ENCODE results near the gene ZBTB11. TPM values are rescaled to one million over a fixed set of nuclear protein-coding genes. Genes with fewer than 3 reads are reported as not detected.
"Not testable (repeated sequence)": the region's sequence is repeated elsewhere in the genome, so short reads cannot be mapped to it uniquely, and the experiment has no call there.

The ZBTB11 gene
- total RNA-seq, 2 donors from 2014 or later: 27.7 to 35.8 TPM

DNA sequence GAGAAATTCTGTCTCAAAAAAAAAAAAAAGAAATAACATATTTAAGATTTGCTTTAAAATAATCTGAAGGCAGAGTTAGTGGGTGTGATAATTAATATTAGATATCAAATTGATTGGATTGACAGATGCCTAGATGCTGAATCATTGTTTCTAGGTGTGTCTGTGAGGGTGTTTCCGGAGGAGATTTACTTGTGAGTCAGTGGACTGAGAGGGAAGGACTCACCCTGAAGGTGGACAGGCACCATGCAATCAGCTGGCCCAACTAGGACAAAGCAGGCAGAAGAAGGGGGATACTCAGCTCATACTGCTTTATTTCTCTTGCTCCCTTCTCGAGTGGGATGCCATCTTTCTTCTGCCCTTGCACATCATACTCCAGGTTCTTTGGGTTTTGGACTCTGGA lies 26.2 kb upstream of the ZBTB11 start:
- no peaks in the 10 kb centered on the region for H3K27me3 Mint-ChIP-seq
- no peaks in the 10 kb centered on the region for H3K4me1 Mint-ChIP-seq (ENCODE audit: low read depth in 2 of 2)
- H3K36me3 Mint-ChIP-seq: no peaks in the 10 kb centered on the region
- DNase-seq (ENCODE audit: low spot score): no peak
- ATAC-seq: no peak
- H3K4me3 Mint-ChIP-seq: no peak overlapping the region
- no peak overlapping the region for H3K27ac Mint-ChIP-seq
- H3K9me3 Mint-ChIP-seq: no peaks in the 10 kb centered on the region

- ATAC-seq: no peak
- H3K4me3 Mint-ChIP-seq: no peak overlapping the region
- no peaks in the 10 kb centered on the region for H3K9me3 Mint-ChIP-seq
- no peak overlapping the region for H3K27ac Mint-ChIP-seq
- H3K27me3 Mint-ChIP-seq: no peaks in the 10 kb centered on the region
- no peaks in the 10 kb centered on the region for H3K4me1 Mint-ChIP-seq (ENCODE audit: low read depth in 2 of 2)
- no peak for DNase-seq (ENCODE audit: low spot score)
- no peaks in the 10 kb centered on the region for H3K36me3 Mint-ChIP-seq
Measured at GRCh38 chr3:101702726-101703125, 25.8 kb upstream of the ZBTB11 start.

GRCh38 chr3:101701696-101702634 lies 25.0 kb upstream of the ZBTB11 start:
- no peak for ATAC-seq
- no peaks in the 10 kb centered on the region for H3K4me1 Mint-ChIP-seq (ENCODE audit: low read depth in 2 of 2)
- no peak overlapping the region for H3K4me3 Mint-ChIP-seq
- no peaks in the 10 kb centered on the region for H3K36me3 Mint-ChIP-seq
- no peak overlapping the region for H3K27ac Mint-ChIP-seq
- no peaks in the 10 kb centered on the region for H3K9me3 Mint-ChIP-seq
- no peak for DNase-seq (ENCODE audit: low spot score)
- no peaks in the 10 kb centered on the region for H3K27me3 Mint-ChIP-seq

GRCh38 chr3:101695779-101696372 lies 18.9 kb upstream of the ZBTB11 start:
- no peak overlapping the region for H3K27ac Mint-ChIP-seq
- ATAC-seq: no peak
- H3K4me1 Mint-ChIP-seq (ENCODE audit: low read depth in 2 of 2): no peaks in the 10 kb centered on the region
- no peaks in the 10 kb centered on the region for H3K36me3 Mint-ChIP-seq
- no peak overlapping the region for H3K4me3 Mint-ChIP-seq
- DNase-seq (ENCODE audit: low spot score): no peak
- no peaks in the 10 kb centered on the region for H3K9me3 Mint-ChIP-seq
- no peaks in the 10 kb centered on the region for H3K27me3 Mint-ChIP-seq

GRCh38 chr3:101694836-101695235 lies 17.9 kb upstream of the ZBTB11 start:
- H3K4me1 Mint-ChIP-seq (ENCODE audit: low read depth in 2 of 2); H3K27me3 Mint-ChIP-seq; H3K4me3 Mint-ChIP-seq; H3K36me3 Mint-ChIP-seq; DNase-seq (ENCODE audit: low spot score); H3K27ac Mint-ChIP-seq; H3K9me3 Mint-ChIP-seq; ATAC-seq: not testable (repeated sequence)

DNA sequence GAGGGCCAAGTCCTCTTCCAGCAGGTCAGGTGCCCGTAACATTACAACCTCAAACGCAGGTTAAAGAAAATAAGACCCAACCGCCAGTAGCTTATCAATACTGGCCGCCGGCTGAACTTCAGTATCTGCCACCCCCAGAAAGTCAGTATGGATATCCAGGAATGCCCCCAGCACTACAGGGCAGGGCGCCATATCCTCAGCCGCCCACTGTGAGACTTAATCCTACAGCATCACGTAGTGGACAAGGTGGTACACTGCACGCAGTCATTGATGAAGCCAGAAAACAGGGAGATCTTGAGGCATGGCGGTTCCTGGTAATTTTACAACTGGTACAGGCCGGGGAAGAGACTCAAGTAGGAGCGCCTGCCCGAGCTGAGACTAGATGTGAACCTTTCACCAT lies 16.6 kb upstream of the ZBTB11 start:
- DNase-seq (ENCODE audit: low spot score); H3K9me3 Mint-ChIP-seq; H3K27me3 Mint-ChIP-seq; H3K27ac Mint-ChIP-seq; H3K36me3 Mint-ChIP-seq; H3K4me1 Mint-ChIP-seq (ENCODE audit: low read depth in 2 of 2); H3K4me3 Mint-ChIP-seq: not testable (repeated sequence)
- ATAC-seq: peak; percentile 72 to 84

- not testable (repeated sequence) for H3K9me3 Mint-ChIP-seq; H3K36me3 Mint-ChIP-seq; H3K27ac Mint-ChIP-seq; H3K27me3 Mint-ChIP-seq; H3K4me1 Mint-ChIP-seq (ENCODE audit: low read depth in 2 of 2); ATAC-seq; DNase-seq (ENCODE audit: low spot score); H3K4me3 Mint-ChIP-seq
Measured at GRCh38 chr3:101691685-101692671, 15.0 kb upstream of the ZBTB11 start.

- Mint-ChIP-seq H3K9me3 (no peaks in the 10 kb centered on the region), H3K27ac (no peak overlapping the region), H3K27me3 (no peaks in the 10 kb centered on the region), H3K36me3 (peaks cover 6% of the 10 kb centered on the region), H3K4me3 (no peak overlapping the region), H3K4me1 (ENCODE audit: low read depth in 2 of 2) (peaks cover 3 to 14% of the 10 kb centered on the region in 2 donors)
- no peak for ATAC-seq
- DNase-seq (ENCODE audit: low spot score): no peak
Measured at GRCh38 chr3:101690972-101691371, 14.0 kb upstream of the ZBTB11 start.

DNA sequence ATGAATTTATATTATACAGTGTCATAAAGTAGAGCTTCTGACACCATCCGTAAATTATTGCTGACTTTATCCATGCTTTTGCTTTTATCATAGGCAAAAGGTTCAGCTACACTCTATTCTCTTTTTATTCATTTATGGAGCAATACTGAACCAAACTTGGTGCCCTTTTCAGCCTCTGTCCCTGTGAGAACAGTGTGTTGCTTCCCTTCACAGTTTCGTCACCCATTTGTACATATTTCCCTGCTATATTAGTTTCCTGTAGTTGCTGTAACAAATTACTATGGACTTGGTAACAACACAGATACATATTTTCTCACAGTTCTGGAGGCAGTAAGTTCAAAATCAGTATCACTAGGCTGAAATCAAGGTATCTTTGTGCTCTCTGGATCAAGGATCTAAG lies 12.4 kb upstream of the ZBTB11 start:
- Mint-ChIP-seq H3K4me3 (no peak overlapping the region), H3K27ac (peak overlapping the region in 1 of 2 donors; percentile 26), H3K4me1 (ENCODE audit: low read depth in 2 of 2) (peaks cover 15 to 29% of the 10 kb centered on the region in 2 donors), H3K27me3 (no peaks in the 10 kb centered on the region), H3K9me3 (no peaks in the 10 kb centered on the region), H3K36me3 (peaks cover 19% of the 10 kb centered on the region)
- ATAC-seq: no peak
- DNase-seq (ENCODE audit: low spot score): no peak

- ATAC-seq: no peak
- H3K4me3 Mint-ChIP-seq: peak overlapping the region; percentile 100
- DNase-seq (ENCODE audit: low spot score): no peak
- no peaks in the 10 kb centered on the region for H3K27me3 Mint-ChIP-seq
- H3K4me1 Mint-ChIP-seq (ENCODE audit: low read depth in 2 of 2): peaks cover 15 to 29% of the 10 kb centered on the region in 2 donors
- H3K9me3 Mint-ChIP-seq: no peaks in the 10 kb centered on the region
- H3K27ac Mint-ChIP-seq: peak overlapping the region; percentile 99 to 100
- peaks cover 23% of the 10 kb centered on the region for H3K36me3 Mint-ChIP-seq
Measured at GRCh38 chr3:101687142-101687931, 10.4 kb upstream of the ZBTB11 start.

DNA sequence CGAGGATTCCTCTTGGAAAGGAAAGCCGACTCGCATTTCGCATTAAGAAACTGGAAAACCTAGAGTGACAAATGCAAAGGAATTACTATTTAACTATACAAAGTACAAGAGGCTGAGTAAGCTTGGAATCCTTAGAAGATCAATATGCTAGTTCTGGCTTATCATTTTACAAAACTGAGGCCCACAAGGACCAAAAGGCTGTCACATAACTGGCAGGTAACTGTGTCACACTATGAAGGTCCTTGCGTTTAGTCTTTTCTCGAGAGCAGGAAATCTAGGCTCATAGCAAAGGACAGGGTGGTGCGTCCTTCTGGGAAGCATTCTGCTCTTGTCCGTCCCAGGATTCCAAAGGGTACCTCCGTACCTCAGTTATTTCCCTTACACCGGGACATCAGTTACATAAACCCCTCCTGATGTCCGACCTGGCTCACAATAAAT lies 9.0 kb upstream of the ZBTB11 start:
- DNase-seq (ENCODE audit: low spot score): no peak
- no peaks in the 10 kb centered on the region for H3K27me3 Mint-ChIP-seq
- peak in 1 of 2 donors; percentile 5 for ATAC-seq
- peaks cover 30% of the 10 kb centered on the region for H3K36me3 Mint-ChIP-seq
- peaks cover 20 to 34% of the 10 kb centered on the region in 2 donors for H3K4me1 Mint-ChIP-seq (ENCODE audit: low read depth in 2 of 2)
- peak overlapping the region; percentile 99 to 100 for H3K27ac Mint-ChIP-seq
- no peaks in the 10 kb centered on the region for H3K9me3 Mint-ChIP-seq
- peak overlapping the region; percentile 100 for H3K4me3 Mint-ChIP-seq

GRCh38 chr3:101685050-101685400 lies 8.1 kb upstream of the ZBTB11 start:
- Mint-ChIP-seq H3K4me1 (ENCODE audit: low read depth in 2 of 2) (peaks cover 18 to 37% of the 10 kb centered on the region in 2 donors), H3K4me3 (peak overlapping the region; percentile 100), H3K27ac (peak overlapping the region; percentile 99 to 100), H3K36me3 (peaks cover 34% of the 10 kb centered on the region), H3K27me3 (no peaks in the 10 kb centered on the region), H3K9me3 (no peaks in the 10 kb centered on the region)
- DNase-seq (ENCODE audit: low spot score) (no peak), ATAC-seq (no peak)

DNA sequence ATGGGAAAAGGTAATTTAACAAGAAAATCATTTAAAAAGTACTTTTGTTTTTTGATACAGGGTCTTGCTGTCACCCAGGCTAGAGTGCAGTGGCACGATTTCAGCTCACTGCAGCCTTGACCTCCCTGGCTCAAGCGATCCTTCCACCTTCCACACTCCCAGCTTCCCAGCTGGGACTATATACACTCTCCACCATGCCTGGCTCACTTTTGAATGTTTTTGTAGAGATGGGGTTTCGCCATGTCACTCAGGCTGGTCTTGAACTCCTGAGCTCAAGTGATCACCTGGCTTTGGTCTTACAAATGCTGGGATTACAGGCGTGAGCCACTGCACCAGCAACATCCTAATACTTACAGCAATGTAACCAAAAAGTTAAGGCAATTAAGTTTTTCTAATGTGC lies 3.5 kb upstream of the ZBTB11 start:
- peaks cover 23% of the 10 kb centered on the region for H3K36me3 Mint-ChIP-seq
- peak overlapping the region; percentile 26 to 56 for H3K27ac Mint-ChIP-seq
- no peaks in the 10 kb centered on the region for H3K9me3 Mint-ChIP-seq
- H3K4me3 Mint-ChIP-seq: no peak overlapping the region
- no peaks in the 10 kb centered on the region for H3K27me3 Mint-ChIP-seq
- H3K4me1 Mint-ChIP-seq (ENCODE audit: low read depth in 2 of 2): peaks cover 24 to 30% of the 10 kb centered on the region in 2 donors
- DNase-seq (ENCODE audit: low spot score) (no peak), ATAC-seq (no peak)

All from natural killer cell treated with Interleukin-12 subunit alpha and Interleukin-12 subunit beta and Interleukin-15 and Interleukin-18, amount 100 ng/mL, for 72 hours (primary cell).